Ovary (tissue), 9 donors: ENCODE measurements around the gene ZSWIM7. TPM values are rescaled to one million over a fixed set of nuclear protein-coding genes. Genes with fewer than 3 reads are reported as not detected.

ENCODE experiments used
- DNase-seq, 5 donors: peaks; one replicate each; pipeline ENCODE4 v3.0.0-alpha.2; 2019 to 2020
- H3K27ac ChIP-seq, 2 donors: fragments of 200-600 bp; one replicate each; pipeline versions ENCODE4 v1.5.1 to v1.8.0; 2019 to 2022
- H3K27me3 ChIP-seq: fragments of 200-600 bp; one replicate; pipeline ENCODE4 v1.8.0; 2022
- H3K36me3 ChIP-seq: fragments of 200-600 bp; sonication (generic); one replicate; pipeline ENCODE4 v1.5.1; 2019
- H3K4me1 ChIP-seq: one replicate; pipeline ENCODE4 v1.8.1; 2013; ENCODE audit warnings: mild to moderate bottlenecking, moderate library complexity; ENCODE audit not compliant: insufficient read depth
- H3K4me3 ChIP-seq: fragments of 200-600 bp; sonication (generic); one replicate; pipeline ENCODE4 v1.5.1; 2017
- H3K9me3 ChIP-seq, 2 donors: fragments of 200-600 bp in 1 of 2; sonication (generic) in 1 of 2; one replicate each; pipeline versions ENCODE4 v1.5.1 to v1.8.1; 2013 to 2019; ENCODE audit warnings: mild to moderate bottlenecking in 1 of 2, moderate library complexity in 1 of 2
- EP300 ChIP-seq: sonication (generic); formaldehyde crosslinking; IDR thresholded peaks from one replicate; pipeline ENCODE4 v1.6.1; 2017; ENCODE audit warnings: antibody characterized with exemption
- POLR2A ChIP-seq: fragments of 450-650 bp; IDR thresholded peaks from one replicate; pipeline ENCODE4 v1.6.1; 2017; ENCODE audit warnings: antibody characterized with exemption, mild to moderate bottlenecking, moderate library complexity
- WGBS, 3 donors: extraction: QIAGEN DNeasy Blood & Tissue Kit in 1 of 3; methylation state at CpG; one replicate each; pipeline versions ENCODE4 v1.1.5 to v1.1.7; 2013 to 2017; 5-methylcytosine and 5-hydroxymethylcytosine counted together
- intact Hi-C, 4 donors: fragments of 100-400 bp; cut with DNase I; formaldehyde crosslinking; loops; one replicate each; pipeline versions ENCODE4 v1.11.0 to v1.15.1; 2022 to 2023
- polyA plus RNA-seq, 2 donors: library from polyadenylated mRNA; stranded (reverse); fragments of 200-250 nt in 1 of 2; fragments of 350-450 nt in 1 of 2; fragmentation: Illumina TruSeq in 1 of 2; extraction: RNeasy Lipid Tissue Mini Kit (QIAGEN cat#74804) in 1 of 2; gene quantifications; one replicate each; pipeline ENCODE4 v1.2.3, GENCODE V29; 2013 to 2014
- total RNA-seq, 7 donors: library from RNA; depleted of rRNA in 2 of 7; stranded (reverse); fragments of >200 nt in 2 of 7; fragmentation: NEBNext Ultra II Directional in 3 of 7; extraction: Animal tissue kit (Norgen Biotek cat#: 25700) in 3 of 7; gene quantifications; one replicate each; pipeline versions ENCODE4 v1.1.0 to v1.2.4, GENCODE V29; 2016 to 2023
- TF ChIP-seq, protein P1 (sequence below), 3 donors: fragments of 450-650 bp in 2 of 3; fragments of 200-600 bp in 1 of 3; IDR thresholded peaks; one replicate each; pipeline versions ENCODE4 v1.5.1 to v1.8.0; 2016 to 2022; ENCODE audit warnings: antibody characterized with exemption in 3 of 3, mild to moderate bottlenecking in 1 of 3
- donor health status: DM: no; HTN: no; CAD: no; lungs with moderate emphysema.
- donor health status: DM: no; HTN: no; CAD: no.
- donor health status: Bipolar disorder and iron deficiency.
- donor health status: DM: yes; HTN: yes; CAD: no.
- donor health status: DM: no; HTN: no; CAD: no.
- donor health status: DM: yes; HTN: yes; CAD: no.

ZSWIM7 gene
- total and polyA plus RNA-seq, 9 donors = 14.4 to 62.5 (median 25.7) TPM

DNA sequence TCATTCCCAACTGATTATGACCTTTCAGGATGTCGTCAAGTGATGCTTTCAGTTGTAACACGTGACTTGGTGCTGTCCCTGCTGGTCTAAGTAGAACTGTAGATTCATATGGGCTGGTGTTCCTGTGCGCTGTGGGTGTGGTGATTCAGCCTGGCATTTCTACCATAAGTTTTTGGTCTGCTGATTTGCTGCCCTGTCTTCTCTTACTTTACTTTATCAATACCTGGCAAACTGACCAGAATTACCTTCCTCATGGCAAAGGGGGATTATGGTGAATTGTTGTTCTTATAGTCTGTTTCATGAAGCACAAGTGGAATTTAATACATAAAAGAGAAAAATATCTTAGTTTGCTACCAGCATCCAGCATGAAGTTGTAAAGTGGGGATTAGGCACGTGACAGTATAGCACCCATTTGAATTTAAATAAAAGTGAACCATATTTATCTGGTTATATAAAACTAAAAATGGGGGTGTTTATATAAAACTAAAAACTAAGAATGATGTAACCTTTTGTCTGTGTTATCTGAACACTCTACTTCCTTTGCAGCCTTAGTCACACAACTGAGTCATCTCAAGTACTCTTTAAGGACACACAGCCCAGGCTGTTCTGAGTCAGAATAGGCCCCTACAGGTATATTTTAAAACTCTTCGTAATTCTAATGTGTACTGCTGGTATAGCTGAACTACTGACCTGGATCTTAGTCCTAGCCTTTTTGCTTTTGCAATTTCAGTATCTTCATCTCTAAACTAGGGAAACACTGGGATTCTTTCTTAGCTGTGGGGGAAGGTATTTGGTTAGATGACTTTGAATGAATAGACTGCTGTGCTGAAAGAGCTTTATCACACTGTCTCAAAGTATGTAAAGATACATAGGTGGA is 28.4 kb upstream of the ZSWIM7 start:
- Histone ChIP-seq H3K36me3 (no peaks in the 10 kb centered on the region), H3K27me3 (no peaks in the 10 kb centered on the region), H3K4me3 (no peak overlapping the region), H3K9me3 (no peaks in the 10 kb centered on the region), H3K4me1 (no peaks in the 10 kb centered on the region), H3K27ac (no peak overlapping the region)
- TF ChIP-seq EP300 (no peak), POLR2A (no peak)
- no peak for DNase-seq
- WGBS, 3 donors = 79 to 84% (median 81%) methylated on average over 5 of the region's 5 CpGs
- intact Hi-C loops = no loop called here

DNA sequence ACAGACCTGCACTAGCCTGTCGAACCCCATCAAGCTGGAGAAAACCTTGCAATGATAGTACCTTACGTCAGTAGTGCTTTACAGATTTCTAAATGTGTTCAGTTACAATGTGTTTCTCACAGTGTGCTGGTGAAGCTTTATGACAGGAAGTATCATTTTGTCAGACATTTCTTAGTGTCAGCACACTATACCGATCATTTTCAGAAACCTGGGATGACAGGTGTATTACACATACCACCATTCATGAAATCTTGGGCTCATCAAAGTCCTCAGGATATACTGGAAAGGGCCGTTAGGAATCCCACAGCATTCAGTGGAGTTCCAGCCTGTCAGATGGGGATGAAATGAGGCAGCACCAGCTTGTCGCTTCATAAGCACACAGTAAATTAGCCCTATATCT is 27.4 kb upstream of the ZSWIM7 start:
- Histone ChIP-seq H3K9me3 (no peaks in the 10 kb centered on the region), H3K4me1 (no peaks in the 10 kb centered on the region), H3K36me3 (no peaks in the 10 kb centered on the region), H3K27me3 (no peaks in the 10 kb centered on the region), H3K4me3 (no peak overlapping the region), H3K27ac (no peak overlapping the region)
- TF ChIP-seq, protein P1, sequence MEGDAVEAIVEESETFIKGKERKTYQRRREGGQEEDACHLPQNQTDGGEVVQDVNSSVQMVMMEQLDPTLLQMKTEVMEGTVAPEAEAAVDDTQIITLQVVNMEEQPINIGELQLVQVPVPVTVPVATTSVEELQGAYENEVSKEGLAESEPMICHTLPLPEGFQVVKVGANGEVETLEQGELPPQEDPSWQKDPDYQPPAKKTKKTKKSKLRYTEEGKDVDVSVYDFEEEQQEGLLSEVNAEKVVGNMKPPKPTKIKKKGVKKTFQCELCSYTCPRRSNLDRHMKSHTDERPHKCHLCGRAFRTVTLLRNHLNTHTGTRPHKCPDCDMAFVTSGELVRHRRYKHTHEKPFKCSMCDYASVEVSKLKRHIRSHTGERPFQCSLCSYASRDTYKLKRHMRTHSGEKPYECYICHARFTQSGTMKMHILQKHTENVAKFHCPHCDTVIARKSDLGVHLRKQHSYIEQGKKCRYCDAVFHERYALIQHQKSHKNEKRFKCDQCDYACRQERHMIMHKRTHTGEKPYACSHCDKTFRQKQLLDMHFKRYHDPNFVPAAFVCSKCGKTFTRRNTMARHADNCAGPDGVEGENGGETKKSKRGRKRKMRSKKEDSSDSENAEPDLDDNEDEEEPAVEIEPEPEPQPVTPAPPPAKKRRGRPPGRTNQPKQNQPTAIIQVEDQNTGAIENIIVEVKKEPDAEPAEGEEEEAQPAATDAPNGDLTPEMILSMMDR (IDR thresholded peaks at IDR 0.05) = no peak
- TF ChIP-seq EP300 (no peak), POLR2A (no peak)
- intact Hi-C loops = no loop called here
- DNase-seq = no peak
- WGBS, 3 donors = 94 to 95% (median 94%) methylated on average over 5 of the region's 5 CpGs

DNA sequence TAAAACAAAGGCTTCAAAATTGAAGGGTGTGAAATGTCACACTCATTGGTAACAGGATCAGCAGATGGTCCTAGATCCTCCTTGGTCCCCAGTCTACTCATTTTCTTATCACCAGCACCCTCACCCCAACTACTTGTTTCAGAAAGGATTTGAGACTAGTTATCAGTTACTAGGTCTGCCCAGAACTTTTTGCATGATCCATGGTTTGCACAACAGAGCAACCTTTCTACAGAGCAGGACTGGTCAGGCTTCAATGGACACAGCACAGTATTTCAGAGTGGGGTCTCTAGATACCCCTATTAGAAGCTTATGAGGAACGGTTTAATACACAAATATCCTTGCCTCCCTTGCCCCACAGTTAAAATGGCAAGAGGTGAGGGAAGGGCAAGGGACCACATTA is 25.7 kb upstream of the ZSWIM7 start:
- Histone ChIP-seq H3K4me1 (no peaks in the 10 kb centered on the region), H3K27me3 (no peaks in the 10 kb centered on the region), H3K36me3 (no peaks in the 10 kb centered on the region), H3K4me3 (no peak overlapping the region), H3K9me3 (no peaks in the 10 kb centered on the region), H3K27ac (no peak overlapping the region)
- no peak for DNase-seq
- 92 to 100% (median 93%) methylated on average over 1 of the region's 1 CpG for WGBS, 3 donors
- no peak for TF ChIP-seq EP300
- no peak for TF ChIP-seq POLR2A
- TF ChIP-seq, protein P1 (IDR thresholded peaks at IDR 0.05) = no peak
- intact Hi-C loops = no loop called here

DNA sequence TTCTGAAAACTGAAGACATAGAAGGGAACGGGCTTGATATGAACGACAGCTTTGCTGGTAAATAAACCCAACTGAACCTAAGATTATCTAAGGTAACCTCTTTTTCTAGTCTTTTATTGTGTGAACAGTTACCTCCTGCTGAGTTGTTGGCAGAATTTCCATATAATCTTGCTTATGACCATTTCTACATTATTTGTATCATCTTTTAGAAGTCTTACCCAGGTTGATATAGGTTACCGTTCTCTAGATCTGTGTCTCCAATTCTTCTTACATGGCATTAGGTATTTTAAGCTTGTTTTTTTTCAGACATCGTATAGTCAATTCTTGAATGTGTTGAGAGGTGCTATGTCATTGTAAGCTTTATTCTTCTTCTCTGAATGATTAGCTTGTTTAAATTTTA is 24.4 kb upstream of the ZSWIM7 start:
- H3K9me3 ChIP-seq = no peaks in the 10 kb centered on the region
- H3K4me1 ChIP-seq = no peaks in the 10 kb centered on the region
- no peaks in the 10 kb centered on the region for H3K36me3 ChIP-seq
- H3K27me3 ChIP-seq = no peaks in the 10 kb centered on the region
- DNase-seq = no peak
- WGBS, 3 donors = 64 to 75% (median 68%) methylated on average over 4 of the region's 4 CpGs
- H3K4me3 ChIP-seq = no peak overlapping the region
- H3K27ac ChIP-seq = no peak overlapping the region
- intact Hi-C loops = no loop called here
- TF ChIP-seq POLR2A = no peak
- TF ChIP-seq, protein P1 (IDR thresholded peaks at IDR 0.05) = no peak
- TF ChIP-seq EP300 = no peak

DNA sequence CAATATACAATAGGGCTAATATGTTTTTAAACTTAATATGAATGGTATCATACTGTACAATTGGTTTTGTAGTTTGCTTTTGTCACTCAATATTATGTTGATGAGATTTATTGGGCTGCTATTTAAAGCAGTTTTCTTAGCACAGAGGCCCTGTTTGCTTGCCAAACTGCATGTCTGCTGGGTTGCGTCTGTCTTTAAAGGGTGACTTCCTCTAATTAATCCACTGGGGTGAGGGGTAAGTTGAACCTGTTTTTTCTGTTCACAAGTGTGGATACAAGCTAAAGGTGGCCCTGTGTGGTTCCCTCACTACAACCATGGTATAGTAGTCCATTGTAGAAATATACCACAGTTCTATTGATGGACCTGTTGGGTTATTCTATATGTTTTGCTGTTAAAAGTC is 19.8 kb upstream of the ZSWIM7 start:
- Histone ChIP-seq H3K27ac (no peak overlapping the region), H3K36me3 (no peaks in the 10 kb centered on the region), H3K4me3 (no peak overlapping the region), H3K9me3 (no peaks in the 10 kb centered on the region), H3K4me1 (no peaks in the 10 kb centered on the region), H3K27me3 (no peaks in the 10 kb centered on the region)
- TF ChIP-seq EP300 = no peak
- no peak for TF ChIP-seq POLR2A
- TF ChIP-seq, protein P1 (IDR thresholded peaks at IDR 0.05) = no peak
- no peak for DNase-seq
- intact Hi-C loops = no loop called here
- WGBS, 3 donors = 66 to 92% (median 90%) methylated on average over 1 of the region's 1 CpG
